ENCODE results near the gene HTR3A.

Gene HTR3A

GRCh38 chr11:113980785-113981184, 5.9 kb downstream of the HTR3A start:
- DNase-seq: no peak

- no peak for DNase-seq
Measured at GRCh38 chr11:113982306-113982705, 7.4 kb downstream of the HTR3A start.

- no peak for DNase-seq
Measured at GRCh38 chr11:113984781-113985180, 9.9 kb downstream of the HTR3A start.

GRCh38 chr11:113985906-113986305, 11.0 kb downstream of the HTR3A start:
- no peak for DNase-seq

GRCh38 chr11:113986351-113987140, 11.6 kb downstream of the HTR3A start:
- DNase-seq: no peak

- no peak for DNase-seq
Measured at GRCh38 chr11:113989381-113989780, 14.5 kb downstream of the HTR3A start.

- DNase-seq: no peak
Measured at GRCh38 chr11:113989916-113990315, 15.0 kb downstream of the HTR3A start.

- DNase-seq: no peak
Measured at GRCh38 chr11:113991170-113991569, 16.3 kb downstream of the HTR3A start.

- DNase-seq: peak; percentile 47
Measured at GRCh38 chr11:113991718-113992458, 17.0 kb downstream of the HTR3A start.

GRCh38 chr11:113992459-113993110, 17.7 kb downstream of the HTR3A start:
- DNase-seq: no peak

- no peak for DNase-seq
Measured at GRCh38 chr11:113994077-113994954, 19.4 kb downstream of the HTR3A start.

- no peak for DNase-seq
Measured at GRCh38 chr11:113997473-113997872, 22.6 kb downstream of the HTR3A start.

GRCh38 chr11:113998574-113998973, 23.7 kb downstream of the HTR3A start:
- no peak for DNase-seq

- no peak for DNase-seq
Measured at GRCh38 chr11:114000526-114000925, 25.6 kb downstream of the HTR3A start.

GRCh38 chr11:114001416-114001815, 26.5 kb downstream of the HTR3A start:
- DNase-seq: no peak

- DNase-seq: no peak
Measured at GRCh38 chr11:114008331-114008730, 33.4 kb downstream of the HTR3A start.

GRCh38 chr11:114010931-114011330, 36.0 kb downstream of the HTR3A start:
- no peak for DNase-seq

- no peak for DNase-seq
Measured at GRCh38 chr11:114011443-114011842, 36.5 kb downstream of the HTR3A start.

GRCh38 chr11:114015117-114015516, 40.2 kb downstream of the HTR3A start:
- no peak for DNase-seq

GRCh38 chr11:114016986-114017385, 42.1 kb downstream of the HTR3A start:
- DNase-seq: no peak

GRCh38 chr11:114017723-114018122, 42.8 kb downstream of the HTR3A start:
- no peak for DNase-seq

- DNase-seq: no peak
Measured at GRCh38 chr11:114019046-114019445, 44.1 kb downstream of the HTR3A start.

- no peak for DNase-seq
Measured at GRCh38 chr11:114019574-114019973, 44.7 kb downstream of the HTR3A start.
